Stomach (tissue), 9 donors: ENCODE results near the gene ZC3H7B. TPM values are rescaled to one million over a fixed set of nuclear protein-coding genes. Genes with fewer than 3 reads are reported as not detected.

Experiments used
- DNase-seq, 2 donors: peaks; one replicate each; pipeline versions ENCODE4 v3.0.0 to v3.0.0-alpha.2; 2013 to 2019
- H3K27ac ChIP-seq, 5 donors: fragments of 200-600 bp in 4 of 5; sonication (generic) in 4 of 5; one replicate each; pipeline ENCODE4 v1.5.1; 2013 to 2019; ENCODE audit warnings: mild to moderate bottlenecking in 1 of 5, moderate library complexity in 1 of 5
- H3K27me3 ChIP-seq, 3 donors: fragments of 200-600 bp; sonication (generic); one replicate each; pipeline ENCODE4 v1.5.1; 2017 to 2019; ENCODE audit warnings: mixed run types in 1 of 3
- H3K36me3 ChIP-seq, 4 donors: fragments of 200-600 bp; sonication (generic); 1 replicate in 3 of 4; 2 replicates in 1 of 4; pipeline ENCODE4 v1.5.1; 2016 to 2019
- H3K4me1 ChIP-seq, 4 donors: fragments of 200-600 bp; sonication (generic); one replicate each; pipeline ENCODE4 v1.5.1; 2016 to 2019
- H3K4me3 ChIP-seq, 4 donors: fragments of 200-600 bp; sonication (generic) in 3 of 4; one replicate each; pipeline ENCODE4 v1.5.1; 2016 to 2019; ENCODE audit warnings: mild to moderate bottlenecking in 1 of 4
- H3K9me3 ChIP-seq, 4 donors: fragments of 200-600 bp; sonication (generic); one replicate each; pipeline ENCODE4 v1.5.1; 2016 to 2019
- EP300 ChIP-seq: sonication (generic); formaldehyde crosslinking; IDR thresholded peaks from one replicate; pipeline ENCODE4 v1.6.1; 2017; ENCODE audit warnings: antibody characterized with exemption
- POLR2A ChIP-seq, 4 donors: fragments of 450-650 bp; IDR thresholded peaks; one replicate each; pipeline ENCODE4 v1.6.1; 2016; ENCODE audit warnings: antibody characterized with exemption in 4 of 4, control low read depth in 2 of 4, mild to moderate bottlenecking in 1 of 4, moderate library complexity in 1 of 4
- POLR2AphosphoS5 ChIP-seq, 3 donors: sonication (generic); formaldehyde crosslinking; IDR thresholded peaks; one replicate each; pipeline ENCODE4 v1.6.1; 2016; ENCODE audit warnings: antibody characterized with exemption in 3 of 3
- WGBS, 5 donors: extraction: QIAGEN DNeasy Blood & Tissue Kit in 3 of 5; methylation state at CpG; one replicate each; pipeline versions ENCODE4 v1.1.5 to v1.1.7; 2013 to 2018; 5-methylcytosine and 5-hydroxymethylcytosine counted together
- intact Hi-C: fragments of 100-400 bp; cut with DNase I; formaldehyde crosslinking; loops from one replicate; pipeline ENCODE4 v1.15.1; 2023; ENCODE audit warnings: low total_unique reads
- polyA plus RNA-seq, 3 donors: library from polyadenylated mRNA; stranded (reverse); fragments of 200-250 nt; gene quantifications; one replicate each; pipeline ENCODE4 v1.2.3, GENCODE V29; 2013
- total RNA-seq, 5 donors: library from RNA; depleted of rRNA; stranded (reverse); fragments of >200 nt; gene quantifications; one replicate each; pipeline versions ENCODE4 v1.1.0 to v1.2.3, GENCODE V29; 2014 to 2016
- TF ChIP-seq, protein P1 (sequence below), 7 experiments: fragments of 450-650 bp in 4 of 7; fragments of 200-600 bp in 3 of 7; sonication (generic) in 3 of 7; IDR thresholded peaks; one replicate each; pipeline ENCODE4 v1.5.1; 2016 to 2019; ENCODE audit warnings: antibody characterized with exemption in 7 of 7, control low read depth in 2 of 7, mild to moderate bottlenecking in 1 of 7
- donor health status: healthy with polysubstance abuse.
- donor health status: Bipolar disorder and iron deficiency.
- donor health status: healthy.

Gene ZC3H7B
- total and polyA plus RNA-seq, 8 donors: 4.7 to 40.1 (median 26.2) TPM

DNA sequence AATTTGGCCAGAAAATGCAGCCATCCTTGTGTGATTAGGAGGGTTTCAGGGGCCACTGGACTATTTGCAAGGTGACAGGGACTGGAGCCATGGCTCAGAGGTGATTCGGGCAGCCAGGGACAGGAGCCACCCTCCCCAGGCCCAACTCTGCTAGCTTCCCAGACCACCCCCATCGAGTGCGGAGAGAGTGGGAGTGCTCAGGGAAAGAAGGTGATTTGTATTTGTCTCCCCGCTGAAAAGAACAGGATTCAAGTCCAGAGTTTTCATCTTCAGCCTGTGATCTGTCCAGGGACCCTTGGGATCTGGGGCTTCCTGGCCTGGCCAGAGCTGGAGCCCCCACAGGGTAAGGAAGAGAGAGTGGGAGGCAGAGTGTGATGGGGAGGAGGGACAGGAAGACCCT is 58.1 kb downstream of the ZC3H7B start:
- intact Hi-C loops: no loop called here
- 79 to 83% (median 83%) methylated on average over 4 of the region's 4 CpGs for WGBS, 5 donors

DNA sequence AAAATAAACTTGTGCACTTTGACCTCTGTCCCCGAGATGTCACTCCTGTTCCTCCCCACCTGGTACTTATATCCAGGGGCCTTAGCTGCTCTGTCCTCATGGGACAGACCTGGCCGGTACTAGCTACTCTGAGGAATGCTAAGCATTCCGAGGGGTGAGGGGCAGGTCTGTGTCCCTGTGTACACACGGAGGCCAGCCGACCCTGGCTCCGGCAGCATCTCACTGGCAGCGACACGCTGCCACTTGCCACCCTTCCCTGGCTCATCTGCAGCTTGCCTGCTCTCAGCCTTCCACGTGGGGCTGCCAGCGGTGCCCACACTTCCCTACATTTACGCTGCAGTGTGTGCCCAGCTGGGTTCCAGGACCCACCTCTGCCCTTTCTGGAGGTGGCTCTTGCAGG is 58.8 kb downstream of the ZC3H7B start:
- Histone ChIP-seq H3K9me3 (no peaks in the 10 kb centered on the region), H3K27ac (no peak overlapping the region), H3K4me3 (no peak overlapping the region), H3K4me1 (peaks cover 0 to 7% (median 3%) of the 10 kb centered on the region in 4 donors), H3K27me3 (no peaks in the 10 kb centered on the region), H3K36me3 (peaks cover 29 to 49% (median 43%) of the 10 kb centered on the region in 4 donors)
- TF ChIP-seq, protein P1, sequence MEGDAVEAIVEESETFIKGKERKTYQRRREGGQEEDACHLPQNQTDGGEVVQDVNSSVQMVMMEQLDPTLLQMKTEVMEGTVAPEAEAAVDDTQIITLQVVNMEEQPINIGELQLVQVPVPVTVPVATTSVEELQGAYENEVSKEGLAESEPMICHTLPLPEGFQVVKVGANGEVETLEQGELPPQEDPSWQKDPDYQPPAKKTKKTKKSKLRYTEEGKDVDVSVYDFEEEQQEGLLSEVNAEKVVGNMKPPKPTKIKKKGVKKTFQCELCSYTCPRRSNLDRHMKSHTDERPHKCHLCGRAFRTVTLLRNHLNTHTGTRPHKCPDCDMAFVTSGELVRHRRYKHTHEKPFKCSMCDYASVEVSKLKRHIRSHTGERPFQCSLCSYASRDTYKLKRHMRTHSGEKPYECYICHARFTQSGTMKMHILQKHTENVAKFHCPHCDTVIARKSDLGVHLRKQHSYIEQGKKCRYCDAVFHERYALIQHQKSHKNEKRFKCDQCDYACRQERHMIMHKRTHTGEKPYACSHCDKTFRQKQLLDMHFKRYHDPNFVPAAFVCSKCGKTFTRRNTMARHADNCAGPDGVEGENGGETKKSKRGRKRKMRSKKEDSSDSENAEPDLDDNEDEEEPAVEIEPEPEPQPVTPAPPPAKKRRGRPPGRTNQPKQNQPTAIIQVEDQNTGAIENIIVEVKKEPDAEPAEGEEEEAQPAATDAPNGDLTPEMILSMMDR (IDR thresholded peaks at IDR 0.05): no peak
- TF ChIP-seq POLR2AphosphoS5 (IDR thresholded peaks at IDR 0.05): no peak
- TF ChIP-seq EP300: no peak
- TF ChIP-seq POLR2A (IDR thresholded peaks at IDR 0.05): no peak
- intact Hi-C loops: no loop called here
- WGBS, 5 donors: 59 to 75% (median 63%) methylated on average over 11 of the region's 11 CpGs
- no peak for DNase-seq

More for the DNA sequence above, 58.1 kb downstream of the ZC3H7B start:
- H3K27ac ChIP-seq: no peak overlapping the region
- no peaks in the 10 kb centered on the region for H3K9me3 ChIP-seq
- DNase-seq: no peak
- peaks cover 0 to 4% (median 0%) of the 10 kb centered on the region in 4 donors for H3K4me1 ChIP-seq
- peaks cover 33 to 57% (median 51%) of the 10 kb centered on the region in 4 donors for H3K36me3 ChIP-seq
- H3K4me3 ChIP-seq: no peak overlapping the region
- no peak for TF ChIP-seq EP300
- TF ChIP-seq, protein P1 (IDR thresholded peaks at IDR 0.05): no peak
- TF ChIP-seq POLR2AphosphoS5 (IDR thresholded peaks at IDR 0.05): no peak
- no peak for TF ChIP-seq POLR2A (IDR thresholded peaks at IDR 0.05)
- no peaks in the 10 kb centered on the region for H3K27me3 ChIP-seq

DNA sequence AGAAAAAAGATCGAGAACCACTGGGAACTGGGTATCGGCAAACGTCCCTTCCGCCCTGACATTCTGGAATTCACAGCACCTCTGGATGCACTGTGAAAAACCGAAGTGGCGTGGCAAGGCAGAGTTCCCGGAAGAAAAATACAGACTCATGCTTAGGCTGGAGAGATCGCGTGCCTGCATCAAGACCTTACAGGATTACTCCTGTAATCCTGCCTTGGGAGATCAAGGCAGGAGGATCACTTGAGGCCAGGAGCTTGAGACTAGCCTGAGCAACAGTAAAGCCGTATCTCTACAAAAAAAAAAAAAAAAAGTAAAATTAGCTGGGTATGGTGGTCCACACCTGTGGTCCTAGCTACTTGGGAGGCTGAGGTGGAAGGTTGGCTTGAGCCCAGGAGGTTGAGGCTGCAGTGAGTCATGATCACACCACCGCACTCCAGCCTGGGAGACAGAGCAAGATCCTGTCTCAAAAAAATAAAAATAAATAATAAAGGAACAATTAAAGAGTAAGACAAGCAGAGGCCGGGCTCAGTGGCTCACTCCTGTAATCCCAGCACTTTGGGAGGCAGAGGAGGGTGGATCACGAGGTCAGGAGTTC is 60.5 kb downstream of the ZC3H7B start:
- intact Hi-C loops: no loop called here
- H3K36me3 ChIP-seq: peaks cover 12 to 32% (median 26%) of the 10 kb centered on the region in 4 donors
- no peaks in the 10 kb centered on the region for H3K9me3 ChIP-seq
- TF ChIP-seq POLR2A (IDR thresholded peaks at IDR 0.05): no peak
- no peak for TF ChIP-seq POLR2AphosphoS5 (IDR thresholded peaks at IDR 0.05)
- no peak for TF ChIP-seq EP300
- TF ChIP-seq, protein P1 (IDR thresholded peaks at IDR 0.05): no peak
- no peak for DNase-seq
- WGBS, 5 donors: 89 to 95% (median 90%) methylated on average over 13 of the region's 13 CpGs
- peaks cover 7 to 24% (median 18%) of the 10 kb centered on the region in 4 donors for H3K4me1 ChIP-seq
- no peaks in the 10 kb centered on the region for H3K27me3 ChIP-seq
- no peak overlapping the region for H3K4me3 ChIP-seq
- no peak overlapping the region for H3K27ac ChIP-seq

DNA sequence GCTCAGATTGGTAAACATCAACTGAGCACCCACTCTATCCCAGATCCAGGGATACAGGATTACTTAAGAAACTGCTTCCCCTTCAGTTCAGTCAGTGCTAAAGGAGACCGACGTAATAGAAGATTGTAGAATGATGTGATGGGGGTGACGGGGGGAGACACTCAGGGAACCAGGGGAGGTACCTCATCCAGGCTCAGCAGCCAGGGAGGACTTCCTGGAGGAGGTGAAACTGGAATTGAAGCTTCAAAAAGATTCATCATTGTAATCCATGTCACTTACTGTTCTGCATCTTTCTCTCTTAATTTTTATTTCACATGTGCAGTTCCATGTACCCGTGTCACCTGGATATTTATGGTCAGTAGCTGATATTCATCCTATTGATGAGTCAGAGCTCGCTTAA is 61.3 kb downstream of the ZC3H7B start:
- WGBS, 5 donors: 78 to 90% (median 88%) methylated on average over 5 of the region's 5 CpGs
- intact Hi-C loops: no loop called here
- TF ChIP-seq POLR2AphosphoS5 (IDR thresholded peaks at IDR 0.05) (no peak), EP300 (no peak), POLR2A (IDR thresholded peaks at IDR 0.05) (no peak)
- TF ChIP-seq, protein P1 (IDR thresholded peaks at IDR 0.05): no peak

More for the DNA sequence above, 61.3 kb downstream of the ZC3H7B start:
- no peak overlapping the region for H3K4me3 ChIP-seq
- peaks cover 6 to 24% (median 18%) of the 10 kb centered on the region in 4 donors for H3K36me3 ChIP-seq
- H3K27me3 ChIP-seq: no peaks in the 10 kb centered on the region
- no peak overlapping the region for H3K27ac ChIP-seq
- H3K9me3 ChIP-seq: no peaks in the 10 kb centered on the region
- no peak for DNase-seq
- H3K4me1 ChIP-seq: peaks cover 15 to 32% (median 26%) of the 10 kb centered on the region in 4 donors
